Neuronal stem cell (in vitro differentiated cells): ENCODE data around the gene NFE2.
"Not testable (repeated sequence)": the region's sequence is repeated elsewhere in the genome, so short reads cannot be mapped to it uniquely, and the experiment has no call there.

ENCODE experiments used
- DNase-seq: peaks from one replicate; pipeline ENCODE4 v3.0.0-alpha.2; 2013; ENCODE audit warnings: low spot score
- H2AFZ ChIP-seq: one replicate; pipeline ENCODE4 v1.6.1; 2013; ENCODE audit warnings: mild to moderate bottlenecking, low read length, inconsistent platforms
- H2AK5ac ChIP-seq: 2 replicates; pipeline ENCODE4 v1.6.1; 2013; ENCODE audit warnings: low read depth, mild to moderate bottlenecking, inconsistent platforms, low read length, moderate library complexity, mixed read lengths
- H2BK120ac ChIP-seq: 2 replicates; pipeline ENCODE4 v1.6.1; 2013; ENCODE audit warnings: low read depth, mild to moderate bottlenecking, inconsistent platforms, low read length, moderate library complexity, mixed read lengths
- H2BK12ac ChIP-seq: one replicate; pipeline ENCODE4 v1.6.1; 2013; ENCODE audit warnings: low read length, inconsistent platforms
- H2BK15ac ChIP-seq: 2 replicates; pipeline ENCODE4 v1.6.1; 2013; ENCODE audit warnings: mild to moderate bottlenecking, low read length, inconsistent platforms, mixed read lengths
- H2BK5ac ChIP-seq: one replicate; pipeline ENCODE4 v1.6.1; 2013; ENCODE audit warnings: inconsistent platforms, mild to moderate bottlenecking, low read length, moderate library complexity
- H3K14ac ChIP-seq: one replicate; pipeline ENCODE4 v1.6.1; 2013; ENCODE audit warnings: low read length, inconsistent platforms
- H3K18ac ChIP-seq: 2 replicates; pipeline ENCODE4 v1.6.1; 2013; ENCODE audit warnings: low read length, inconsistent platforms
- H3K23ac ChIP-seq: 2 replicates; pipeline ENCODE4 v1.6.1; 2013; ENCODE audit warnings: low read depth, mild to moderate bottlenecking, mixed read lengths, low read length, inconsistent platforms; ENCODE audit not compliant: poor library complexity
- H3K27ac ChIP-seq: replicated peaks from 3 replicates; pipeline ENCODE4 v1.5.1; 2013; ENCODE audit warnings: low read length, inconsistent platforms
- H3K27me3 ChIP-seq, 3 experiments: 2 replicates each; pipeline ENCODE4 v1.6.1; 2013; ENCODE audit warnings: low read length in 3 of 3, mild to moderate bottlenecking in 2 of 3, inconsistent platforms in 1 of 3, low read depth in 1 of 3, mixed read lengths in 1 of 3, moderate library complexity in 1 of 3; ENCODE audit not compliant: control insufficient read depth in 3 of 3, insufficient read depth in 3 of 3
- H3K36me3 ChIP-seq, 2 donors: replicated peaks in 1 of 2; 2 replicates each; pipeline ENCODE4 v1.6.1; 2013; ENCODE audit warnings: low read length in 2 of 2; ENCODE audit not compliant: control insufficient read depth in 2 of 2, insufficient read depth in 2 of 2
- H3K4ac ChIP-seq: 2 replicates; pipeline ENCODE4 v1.6.1; 2013; ENCODE audit warnings: inconsistent platforms, mild to moderate bottlenecking, low read length, moderate library complexity
- H3K4me1 ChIP-seq, 2 donors: 1 replicate in 1 of 2; 2 replicates in 1 of 2; pipeline ENCODE4 v1.6.1; 2013; ENCODE audit warnings: low read length in 2 of 2, low read depth in 1 of 2; ENCODE audit not compliant: control insufficient read depth in 2 of 2, insufficient read depth in 1 of 2
- H3K4me2 ChIP-seq: one replicate; pipeline ENCODE4 v1.6.1; 2013; ENCODE audit warnings: mild to moderate bottlenecking, low read length, inconsistent platforms; ENCODE audit not compliant: insufficient read depth, poor library complexity, severe bottlenecking
- H3K4me3 ChIP-seq, 2 donors: 2 replicates each; pipeline ENCODE4 v1.5.1; 2013; ENCODE audit warnings: low read length in 2 of 2, mild to moderate bottlenecking in 2 of 2, inconsistent platforms in 1 of 2, moderate library complexity in 1 of 2
- H3K79me1 ChIP-seq: one replicate; pipeline ENCODE4 v1.6.1; 2013; ENCODE audit warnings: low read depth, mild to moderate bottlenecking, inconsistent platforms, low read length, moderate library complexity
- H3K9ac ChIP-seq: one replicate; pipeline ENCODE4 v1.6.1; 2013; ENCODE audit warnings: mild to moderate bottlenecking, low read depth, low read length, inconsistent platforms; ENCODE audit not compliant: poor library complexity
- H3K9me3 ChIP-seq, 2 donors: replicated peaks in 1 of 2; 2 replicates each; pipeline versions ENCODE3 to v1.6.1; 2013; ENCODE audit warnings: low read length in 2 of 2, mild to moderate bottlenecking in 2 of 2, inconsistent platforms in 1 of 2, low read depth in 1 of 2, mixed read lengths in 1 of 2, moderate library complexity in 1 of 2; ENCODE audit not compliant: control insufficient read depth in 2 of 2, insufficient read depth in 1 of 2
- H4K8ac ChIP-seq: one replicate; pipeline ENCODE4 v1.6.1; 2013; ENCODE audit warnings: low read depth, mild to moderate bottlenecking, inconsistent platforms, low read length, moderate library complexity
- H4K91ac ChIP-seq: one replicate; pipeline ENCODE4 v1.6.1; 2013; ENCODE audit warnings: low read length, low read depth, mild to moderate bottlenecking, inconsistent platforms; ENCODE audit not compliant: poor library complexity
- WGBS, 2 donors: extraction: QIAGEN DNeasy Blood & Tissue Kit; methylation state at CpG; one replicate each; pipeline ENCODE4 v1.1.7; 2013; ENCODE audit warnings: missing lambda C conversion rate in 2 of 2, mixed read lengths in 1 of 2; ENCODE audit not compliant: insufficient read length in 2 of 2, insufficient replicate concordance in 1 of 2; ENCODE audit errors: extremely low coverage in 2 of 2; 5-methylcytosine and 5-hydroxymethylcytosine counted together

Gene NFE2

GRCh38 chr12:54284070-54284780, 16.6 kb downstream of the NFE2 start:
- not testable (repeated sequence) for H3K9me3 ChIP-seq, H3K9ac ChIP-seq, H3K23ac ChIP-seq, H2BK120ac ChIP-seq, H3K4ac ChIP-seq, H3K79me1 ChIP-seq, H3K14ac ChIP-seq, DNase-seq, H4K91ac ChIP-seq, H2BK15ac ChIP-seq, H2AK5ac ChIP-seq, H2AFZ ChIP-seq, H3K27me3 ChIP-seq, H4K8ac ChIP-seq, H3K18ac ChIP-seq, H2BK12ac ChIP-seq, H2BK5ac ChIP-seq, H3K27ac ChIP-seq
- no CpG with 5 or more reads among the region's 2 CpGs for WGBS, 2 donors
- peak overlapping the region in 1 of 2 donors; percentile 81 for H3K4me3 ChIP-seq
- peak overlapping the region; percentile 35 for H3K4me2 ChIP-seq
- H3K4me1 ChIP-seq: peaks cover 7 to 22% of the 10 kb centered on the region in 2 donors
- H3K36me3 ChIP-seq: peaks cover 40 to 75% of the 10 kb centered on the region in 2 donors

- Histone ChIP-seq H4K8ac (no peak overlapping the region), H3K14ac (no peak overlapping the region), H3K4me2 (peak overlapping the region; percentile 41), H3K9ac (no peak overlapping the region), H2AFZ (no peak overlapping the region), H2BK12ac (no peak overlapping the region), H3K9me3 (no peaks in the 10 kb centered on the region), H3K27ac (no peak overlapping the region), H3K79me1 (peaks cover 3% of the 10 kb centered on the region), H2AK5ac (no peak overlapping the region), H3K18ac (no peak overlapping the region), H3K4me1 (peaks cover 8 to 24% of the 10 kb centered on the region in 2 donors), H3K23ac (no peak overlapping the region), H3K4ac (no peak overlapping the region), H3K36me3 (peaks cover 38 to 81% of the 10 kb centered on the region in 2 donors), H3K4me3 (peak overlapping the region; percentile 68 to 81), H4K91ac (no peak overlapping the region), H2BK5ac (no peak overlapping the region), H2BK120ac (no peak overlapping the region), H3K27me3 (no peaks in the 10 kb centered on the region), H2BK15ac (no peak overlapping the region)
- DNase-seq: no peak
- WGBS, 2 donors: no CpG with 5 or more reads among the region's 11 CpGs
Measured at GRCh38 chr12:54282949-54283593, 17.7 kb downstream of the NFE2 start.

- H3K27ac ChIP-seq, H2BK15ac ChIP-seq, H4K91ac ChIP-seq, H4K8ac ChIP-seq, H2BK120ac ChIP-seq, H3K9me3 ChIP-seq, H3K79me1 ChIP-seq, H3K27me3 ChIP-seq, H2BK12ac ChIP-seq, H3K23ac ChIP-seq, H3K9ac ChIP-seq, H2AFZ ChIP-seq, H3K18ac ChIP-seq, DNase-seq, H3K4ac ChIP-seq, H3K14ac ChIP-seq, H2AK5ac ChIP-seq, H2BK5ac ChIP-seq: not testable (repeated sequence)
- H3K4me2 ChIP-seq: peak overlapping the region; percentile 49
- H3K4me1 ChIP-seq: peaks cover 10 to 28% of the 10 kb centered on the region in 2 donors
- WGBS, 2 donors: no CpG with 5 or more reads among the region's 4 CpGs
- H3K4me3 ChIP-seq: peak overlapping the region; percentile 81 to 85
- H3K36me3 ChIP-seq: peaks cover 33 to 76% of the 10 kb centered on the region in 2 donors
Measured at GRCh38 chr12:54281694-54282093, 19.1 kb downstream of the NFE2 start.

GRCh38 chr12:54281261-54281638, 19.6 kb downstream of the NFE2 start:
- H2BK5ac ChIP-seq, H2AFZ ChIP-seq, H4K91ac ChIP-seq, H3K9me3 ChIP-seq, H2AK5ac ChIP-seq, H3K4ac ChIP-seq, H3K27me3 ChIP-seq, H2BK120ac ChIP-seq, H2BK15ac ChIP-seq, H3K14ac ChIP-seq, H3K79me1 ChIP-seq, H3K23ac ChIP-seq, DNase-seq, H2BK12ac ChIP-seq: not testable (repeated sequence)
- H4K8ac ChIP-seq: peak overlapping the region; percentile 78
- peak overlapping the region; percentile 81 to 85 for H3K4me3 ChIP-seq
- WGBS, 2 donors: no CpG with 5 or more reads among the region's 10 CpGs
- H3K27ac ChIP-seq: peak overlapping the region; percentile 76
- H3K36me3 ChIP-seq: peaks cover 30 to 76% of the 10 kb centered on the region in 2 donors
- peak overlapping the region; percentile 92 for H3K9ac ChIP-seq
- peak overlapping the region; percentile 49 for H3K4me2 ChIP-seq
- H3K4me1 ChIP-seq: peaks cover 10 to 28% of the 10 kb centered on the region in 2 donors
- peak overlapping the region; percentile 68 for H3K18ac ChIP-seq
